SK-N-SH treated with all-trans-retinoic acid at 6 μM for 48 hours (cell line): ENCODE data around the gene IL16.

Source experiments
- ATAC-seq: fragments of 200-7000 bp; cut with Tn5 transposase; 3 replicates; pipeline ENCODE4 v1.9.1; 2020; ENCODE audit warnings: mild to moderate bottlenecking, moderate library complexity
- ARNTL ChIP-seq: fragments of 450-650 bp; formaldehyde crosslinking; IDR thresholded peaks from 2 replicates; pipeline ENCODE4 v1.5.0; 2020; ENCODE audit warnings: low read depth, mild to moderate bottlenecking, moderate library complexity, borderline replicate concordance
- BACH2 ChIP-seq: fragments of 250-450 bp; sonication (Bioruptor Pico); IDR thresholded peaks from 2 replicates; pipeline ENCODE4 v1.9.0; 2021; ENCODE audit warnings: mild to moderate bottlenecking, borderline replicate concordance
- CSDC2 ChIP-seq: fragments of 250-450 bp; sonication (Bioruptor Pico); IDR thresholded peaks from 2 replicates; pipeline ENCODE4 v1.5.0; 2020; ENCODE audit warnings: mild to moderate bottlenecking, moderate library complexity
- ESRRG ChIP-seq: fragments of 250-450 bp; sonication (Bioruptor Pico); IDR thresholded peaks from 2 replicates; pipeline ENCODE4 v1.6.1; 2021; ENCODE audit warnings: mild to moderate bottlenecking
- GLIS3 ChIP-seq: fragments of 250-450 bp; sonication (Bioruptor Pico); IDR thresholded peaks from 2 replicates; pipeline ENCODE4 v1.5.0; 2020; ENCODE audit warnings: mild to moderate bottlenecking, moderate library complexity
- ISL1 ChIP-seq: fragments of 250-450 bp; sonication (Bioruptor Pico); IDR thresholded peaks from 2 replicates; pipeline ENCODE4 v2.1.2; 2022; ENCODE audit warnings: mild to moderate bottlenecking, moderate library complexity
- OSR1 ChIP-seq: fragments of 250-450 bp; sonication (Bioruptor Pico); IDR thresholded peaks from 2 replicates; pipeline ENCODE4 v1.8.0; 2022; ENCODE audit warnings: moderate library complexity, mild to moderate bottlenecking, inconsistent platforms
- PPARA ChIP-seq: fragments of 250-450 bp; sonication (Bioruptor Pico); IDR thresholded peaks from 2 replicates; pipeline ENCODE4 v1.5.0; 2020; ENCODE audit warnings: mild to moderate bottlenecking, borderline replicate concordance
- RARB ChIP-seq: fragments of 250-450 bp; sonication (Bioruptor Pico); IDR thresholded peaks from 2 replicates; pipeline ENCODE4 v1.8.0; 2021; ENCODE audit warnings: mild to moderate bottlenecking, moderate library complexity
- SNAI2 ChIP-seq: fragments of 250-450 bp; sonication (Bioruptor Pico); IDR thresholded peaks from 2 replicates; pipeline ENCODE4 v1.5.0; 2020; ENCODE audit warnings: mild to moderate bottlenecking, moderate library complexity
- TCF4 ChIP-seq: fragments of 250-450 bp; sonication (Bioruptor Pico); IDR thresholded peaks from 2 replicates; pipeline ENCODE4 v1.8.0; 2021; ENCODE audit warnings: mild to moderate bottlenecking, moderate library complexity, borderline replicate concordance
- TOX ChIP-seq: fragments of 250-450 bp; sonication (Bioruptor Pico); IDR thresholded peaks from 2 replicates; pipeline ENCODE4 v1.8.0; 2021; ENCODE audit warnings: mild to moderate bottlenecking, moderate library complexity, borderline replicate concordance
- ZC3H10 ChIP-seq: fragments of 250-450 bp; sonication (Bioruptor Pico); IDR thresholded peaks from 2 replicates; pipeline ENCODE4 v1.5.1; 2021; ENCODE audit warnings: mild to moderate bottlenecking, moderate library complexity
- ZFP3 ChIP-seq: fragments of 250-450 bp; sonication (Bioruptor Pico); IDR thresholded peaks from 2 replicates; pipeline ENCODE4 v1.5.0; 2020; ENCODE audit warnings: mild to moderate bottlenecking, moderate library complexity
- ZFP30 ChIP-seq: fragments of 450-650 bp; formaldehyde crosslinking; IDR thresholded peaks from 2 replicates; pipeline ENCODE4 v1.5.0; 2022; ENCODE audit warnings: mild to moderate bottlenecking, moderate library complexity
- ZNF8 ChIP-seq: fragments of 450-650 bp; formaldehyde crosslinking; IDR thresholded peaks from 2 replicates; pipeline ENCODE4 v1.5.0; 2020; ENCODE audit warnings: mild to moderate bottlenecking, moderate library complexity
- TF ChIP-seq, protein P1 (sequence below): fragments of 250-450 bp; sonication (Bioruptor Pico); IDR thresholded peaks from 2 replicates; pipeline ENCODE4 v1.5.1; 2020; ENCODE audit warnings: low read depth, mild to moderate bottlenecking, moderate library complexity
- TF ChIP-seq, protein P2 (sequence below): fragments of 250-450 bp; sonication (Bioruptor Pico); IDR thresholded peaks from 2 replicates; pipeline ENCODE4 v1.5.1; 2021; ENCODE audit warnings: mild to moderate bottlenecking, moderate library complexity
- TF ChIP-seq, protein P3 (sequence below): fragments of 250-450 bp; sonication (Bioruptor Pico); IDR thresholded peaks from 2 replicates; pipeline ENCODE4 v1.5.0; 2020; ENCODE audit warnings: mild to moderate bottlenecking, moderate library complexity
- TF ChIP-seq, protein P4 (sequence below): fragments of 250-450 bp; sonication (Bioruptor Pico); IDR thresholded peaks from 2 replicates; pipeline ENCODE4 v1.8.0; 2020; ENCODE audit warnings: mild to moderate bottlenecking, moderate library complexity, borderline replicate concordance

IL16 gene

DNA sequence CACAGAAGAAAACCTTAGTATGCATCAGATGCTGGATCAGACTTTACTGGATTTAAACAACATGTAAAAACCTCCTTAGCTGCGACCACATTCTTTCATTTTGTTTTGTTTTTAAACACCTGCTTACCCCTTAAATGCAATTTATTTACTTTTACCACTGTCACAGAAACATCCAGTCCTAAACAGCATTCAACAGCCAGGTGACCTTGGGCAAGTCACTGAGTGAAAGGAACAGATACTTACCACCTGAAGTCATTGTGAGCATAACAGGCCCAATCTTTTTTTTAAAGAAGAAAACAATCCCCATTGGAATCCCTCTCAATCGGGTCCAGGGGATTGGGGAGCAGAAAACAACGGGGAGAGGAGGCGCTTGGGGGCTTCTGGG is 126.9 kb downstream of the IL16 start:
- ATAC-seq: peak; percentile 2
- TF ChIP-seq CSDC2 (no peak), PPARA (CRISPR knock-in tag) (no peak), ISL1 (CRISPR knock-in tag) (no peak), TOX (CRISPR knock-in tag) (no peak), BACH2 (CRISPR knock-in tag) (no peak), RARB (CRISPR knock-in tag) (no peak), ESRRG (CRISPR knock-in tag) (no peak), ZNF8 (CRISPR knock-in tag) (no peak), ZFP3 (CRISPR knock-in tag) (no peak), SNAI2 (no peak)
- TF ChIP-seq, protein P1, sequence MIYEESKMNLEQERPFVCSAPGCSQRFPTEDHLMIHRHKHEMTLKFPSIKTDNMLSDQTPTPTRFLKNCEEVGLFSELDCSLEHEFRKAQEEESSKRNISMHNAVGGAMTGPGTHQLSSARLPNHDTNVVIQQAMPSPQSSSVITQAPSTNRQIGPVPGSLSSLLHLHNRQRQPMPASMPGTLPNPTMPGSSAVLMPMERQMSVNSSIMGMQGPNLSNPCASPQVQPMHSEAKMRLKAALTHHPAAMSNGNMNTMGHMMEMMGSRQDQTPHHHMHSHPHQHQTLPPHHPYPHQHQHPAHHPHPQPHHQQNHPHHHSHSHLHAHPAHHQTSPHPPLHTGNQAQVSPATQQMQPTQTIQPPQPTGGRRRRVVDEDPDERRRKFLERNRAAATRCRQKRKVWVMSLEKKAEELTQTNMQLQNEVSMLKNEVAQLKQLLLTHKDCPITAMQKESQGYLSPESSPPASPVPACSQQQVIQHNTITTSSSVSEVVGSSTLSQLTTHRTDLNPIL (CRISPR knock-in tag): no peak
- TF ChIP-seq, protein P2, sequence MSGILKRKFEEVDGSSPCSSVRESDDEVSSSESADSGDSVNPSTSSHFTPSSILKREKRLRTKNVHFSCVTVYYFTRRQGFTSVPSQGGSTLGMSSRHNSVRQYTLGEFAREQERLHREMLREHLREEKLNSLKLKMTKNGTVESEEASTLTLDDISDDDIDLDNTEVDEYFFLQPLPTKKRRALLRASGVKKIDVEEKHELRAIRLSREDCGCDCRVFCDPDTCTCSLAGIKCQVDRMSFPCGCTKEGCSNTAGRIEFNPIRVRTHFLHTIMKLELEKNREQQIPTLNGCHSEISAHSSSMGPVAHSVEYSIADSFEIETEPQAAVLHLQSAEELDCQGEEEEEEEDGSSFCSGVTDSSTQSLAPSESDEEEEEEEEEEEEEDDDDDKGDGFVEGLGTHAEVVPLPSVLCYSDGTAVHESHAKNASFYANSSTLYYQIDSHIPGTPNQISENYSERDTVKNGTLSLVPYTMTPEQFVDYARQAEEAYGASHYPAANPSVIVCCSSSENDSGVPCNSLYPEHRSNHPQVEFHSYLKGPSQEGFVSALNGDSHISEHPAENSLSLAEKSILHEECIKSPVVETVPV (CRISPR knock-in tag): no peak

DNA sequence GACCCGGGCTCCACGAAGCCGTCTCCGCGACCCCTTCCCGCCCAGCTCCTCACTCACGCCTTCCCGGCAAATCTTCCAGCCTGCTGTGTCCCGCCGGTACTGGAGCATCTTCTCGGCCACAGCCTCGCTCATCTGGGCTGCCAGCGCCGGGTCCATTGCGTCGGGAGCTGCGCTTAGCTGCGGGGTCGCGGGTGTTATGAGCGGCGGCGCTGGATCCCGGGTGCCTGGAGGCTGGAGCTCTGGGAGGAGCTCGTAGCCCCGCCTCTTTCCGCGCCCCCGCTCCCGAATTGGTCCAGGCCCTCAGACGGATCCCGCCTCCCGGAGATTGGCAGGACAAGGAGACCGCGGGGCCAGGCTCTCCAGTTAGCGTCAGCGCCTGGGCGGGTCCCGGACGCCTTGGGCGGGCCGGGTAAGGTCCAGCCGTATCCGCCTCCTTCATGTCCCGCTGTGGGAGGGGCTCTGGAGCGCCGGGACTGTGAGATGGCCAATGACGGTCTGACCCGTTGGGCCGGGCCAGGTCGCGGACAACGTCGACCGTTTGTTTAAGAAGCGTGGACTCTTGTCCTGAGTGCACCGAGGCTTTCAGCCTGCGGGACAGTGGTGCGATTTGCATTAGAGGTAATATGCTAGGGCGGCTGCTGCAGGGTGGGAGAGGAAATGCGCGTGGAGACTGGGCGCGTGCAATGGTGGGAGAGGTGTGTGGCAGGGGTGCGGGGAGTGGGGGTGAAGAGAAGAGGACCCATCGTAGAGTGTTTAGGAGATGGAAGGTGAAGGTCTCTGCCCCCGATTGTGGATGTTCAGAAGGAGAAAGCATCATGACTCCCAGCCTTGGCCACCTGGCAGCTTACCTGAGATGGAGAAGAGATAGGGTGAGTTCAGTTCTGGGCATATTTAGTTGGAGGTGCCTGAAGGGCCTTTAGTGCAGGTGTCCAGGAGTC is 127.5 kb downstream of the IL16 start, which contains the start of gene STARD5:
TSS of gene STARD5 (minus strand) at position 198 of the 938 bp plus-strand sequence. CDS start at position 156, 42 bp downstream.
- TF ChIP-seq ARNTL (CRISPR knock-in tag): no peak
- no peak for TF ChIP-seq GLIS3 (CRISPR knock-in tag)
- no peak for TF ChIP-seq ZFP30 (CRISPR knock-in tag)
- TF ChIP-seq, protein P1 (CRISPR knock-in tag): no peak
- TF ChIP-seq TCF4: no peak
- TF ChIP-seq, protein P3, sequence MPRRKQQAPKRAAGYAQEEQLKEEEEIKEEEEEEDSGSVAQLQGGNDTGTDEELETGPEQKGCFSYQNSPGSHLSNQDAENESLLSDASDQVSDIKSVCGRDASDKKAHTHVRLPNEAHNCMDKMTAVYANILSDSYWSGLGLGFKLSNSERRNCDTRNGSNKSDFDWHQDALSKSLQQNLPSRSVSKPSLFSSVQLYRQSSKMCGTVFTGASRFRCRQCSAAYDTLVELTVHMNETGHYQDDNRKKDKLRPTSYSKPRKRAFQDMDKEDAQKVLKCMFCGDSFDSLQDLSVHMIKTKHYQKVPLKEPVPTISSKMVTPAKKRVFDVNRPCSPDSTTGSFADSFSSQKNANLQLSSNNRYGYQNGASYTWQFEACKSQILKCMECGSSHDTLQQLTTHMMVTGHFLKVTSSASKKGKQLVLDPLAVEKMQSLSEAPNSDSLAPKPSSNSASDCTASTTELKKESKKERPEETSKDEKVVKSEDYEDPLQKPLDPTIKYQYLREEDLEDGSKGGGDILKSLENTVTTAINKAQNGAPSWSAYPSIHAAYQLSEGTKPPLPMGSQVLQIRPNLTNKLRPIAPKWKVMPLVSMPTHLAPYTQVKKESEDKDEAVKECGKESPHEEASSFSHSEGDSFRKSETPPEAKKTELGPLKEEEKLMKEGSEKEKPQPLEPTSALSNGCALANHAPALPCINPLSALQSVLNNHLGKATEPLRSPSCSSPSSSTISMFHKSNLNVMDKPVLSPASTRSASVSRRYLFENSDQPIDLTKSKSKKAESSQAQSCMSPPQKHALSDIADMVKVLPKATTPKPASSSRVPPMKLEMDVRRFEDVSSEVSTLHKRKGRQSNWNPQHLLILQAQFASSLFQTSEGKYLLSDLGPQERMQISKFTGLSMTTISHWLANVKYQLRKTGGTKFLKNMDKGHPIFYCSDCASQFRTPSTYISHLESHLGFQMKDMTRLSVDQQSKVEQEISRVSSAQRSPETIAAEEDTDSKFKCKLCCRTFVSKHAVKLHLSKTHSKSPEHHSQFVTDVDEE (CRISPR knock-in tag): no peak
- no peak for TF ChIP-seq ZC3H10
- TF ChIP-seq, all 23 proteins: peak for 0

DNA sequence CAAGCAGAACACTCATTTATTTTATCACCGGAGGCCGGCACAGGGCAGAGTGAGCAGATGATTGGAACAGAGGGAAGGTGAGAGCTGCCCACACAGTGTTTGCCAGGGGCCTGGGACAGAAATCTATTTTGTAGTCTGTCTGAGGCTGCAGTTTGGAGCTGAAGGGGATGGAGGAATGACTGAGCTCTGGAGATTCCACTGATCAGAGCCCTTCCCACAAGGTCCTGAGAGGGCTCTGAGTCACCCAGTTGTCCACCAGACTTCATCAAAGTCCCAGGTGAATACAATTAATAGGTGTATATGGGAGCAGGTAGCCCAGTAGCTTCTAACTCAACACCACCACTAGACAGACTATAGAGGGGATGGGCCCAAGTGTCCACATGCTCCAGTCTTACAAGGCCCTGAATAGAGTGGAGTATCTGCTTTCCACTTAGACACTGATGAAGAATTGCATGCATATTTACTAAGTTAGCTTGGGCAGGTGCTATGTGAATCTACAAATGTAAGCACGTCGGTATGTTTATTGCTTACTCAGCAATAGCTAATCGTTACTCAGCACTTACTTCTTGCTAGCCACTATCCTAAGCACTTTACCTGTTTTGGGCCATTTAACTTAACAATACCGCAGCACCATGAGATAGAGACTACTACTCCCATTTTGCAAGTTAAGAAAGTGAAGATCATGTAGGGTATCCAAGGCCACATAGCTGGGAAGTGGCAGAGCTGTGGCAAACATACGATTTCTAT is 130.0 kb downstream of the IL16 start:
- no peak for ATAC-seq
- TF ChIP-seq OSR1 (no peak), SNAI2 (no peak), ZNF8 (CRISPR knock-in tag) (no peak), CSDC2 (no peak), ZC3H10 (no peak)
- TF ChIP-seq, protein P3 (CRISPR knock-in tag): no peak
- TF ChIP-seq, protein P2 (CRISPR knock-in tag): no peak
- TF ChIP-seq, protein P4, sequence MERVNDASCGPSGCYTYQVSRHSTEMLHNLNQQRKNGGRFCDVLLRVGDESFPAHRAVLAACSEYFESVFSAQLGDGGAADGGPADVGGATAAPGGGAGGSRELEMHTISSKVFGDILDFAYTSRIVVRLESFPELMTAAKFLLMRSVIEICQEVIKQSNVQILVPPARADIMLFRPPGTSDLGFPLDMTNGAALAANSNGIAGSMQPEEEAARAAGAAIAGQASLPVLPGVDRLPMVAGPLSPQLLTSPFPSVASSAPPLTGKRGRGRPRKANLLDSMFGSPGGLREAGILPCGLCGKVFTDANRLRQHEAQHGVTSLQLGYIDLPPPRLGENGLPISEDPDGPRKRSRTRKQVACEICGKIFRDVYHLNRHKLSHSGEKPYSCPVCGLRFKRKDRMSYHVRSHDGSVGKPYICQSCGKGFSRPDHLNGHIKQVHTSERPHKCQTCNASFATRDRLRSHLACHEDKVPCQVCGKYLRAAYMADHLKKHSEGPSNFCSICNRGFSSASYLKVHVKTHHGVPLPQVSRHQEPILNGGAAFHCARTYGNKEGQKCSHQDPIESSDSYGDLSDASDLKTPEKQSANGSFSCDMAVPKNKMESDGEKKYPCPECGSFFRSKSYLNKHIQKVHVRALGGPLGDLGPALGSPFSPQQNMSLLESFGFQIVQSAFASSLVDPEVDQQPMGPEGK (CRISPR knock-in tag): no peak

More for the DNA sequence above, 127.5 kb downstream of the IL16 start, which contains the start of gene STARD5:
- ATAC-seq: peak; percentile 100
